Muscle of leg (tissue), 16 donors: ENCODE results near the gene KLHDC9. TPM values are rescaled to one million over a fixed set of nuclear protein-coding genes. Genes with fewer than 3 reads are reported as not detected.
"Not testable (repeated sequence)": the region's sequence is repeated elsewhere in the genome, so short reads cannot be mapped to it uniquely, and the experiment has no call there.

ENCODE experiments used
- DNase-seq: peaks from one replicate; pipeline ENCODE4 v3.0.0; 2013
- H3K27ac ChIP-seq: one replicate; pipeline ENCODE4 v1.5.1; 2013; ENCODE audit warnings: mild to moderate bottlenecking, low read length, control low read depth
- H3K27me3 ChIP-seq: one replicate; pipeline ENCODE4 v1.6.1; 2013; ENCODE audit warnings: low read length; ENCODE audit not compliant: control insufficient read depth, insufficient read depth
- H3K36me3 ChIP-seq: one replicate; pipeline ENCODE4 v1.6.1; 2013; ENCODE audit warnings: low read length; ENCODE audit not compliant: control insufficient read depth, insufficient read depth
- H3K4me1 ChIP-seq: one replicate; pipeline ENCODE4 v1.6.1; 2013; ENCODE audit warnings: low read length; ENCODE audit not compliant: control insufficient read depth, insufficient read depth
- H3K4me3 ChIP-seq: one replicate; pipeline ENCODE4 v1.5.1; 2013; ENCODE audit warnings: low read length, control low read depth
- H3K9me3 ChIP-seq: replicated peaks from 2 replicates; pipeline ENCODE4 v1.6.1; 2013; ENCODE audit warnings: low read depth, low read length; ENCODE audit not compliant: control insufficient read depth
- WGBS: methylation state at CpG from one replicate; pipeline ENCODE4 v1.1.5; 2013; ENCODE audit warnings: missing lambda C conversion rate; ENCODE audit not compliant: insufficient coverage; 5-methylcytosine and 5-hydroxymethylcytosine counted together
- long read RNA-seq, 11 donors: transcript quantifications; one replicate each; lab custom pipeline, GENCODE V29; 2026
- polyA plus RNA-seq, 8 donors: library from polyadenylated mRNA; unstranded; fragments of 120-200 nt; gene quantifications; one replicate each; pipeline versions ENCODE4 v1.2.1 to v1.2.3, GENCODE V29; 2013; ENCODE audit warnings: inconsistent platforms in 1 of 8, low replicate concordance in 1 of 8; ENCODE audit not compliant: insufficient read length in 8 of 8, insufficient read depth in 1 of 8
- total RNA-seq: library from RNA; stranded (reverse); fragments of 120-200 nt; gene quantifications from one replicate; pipeline ENCODE4 v1.2.4, GENCODE V29; 2013

The KLHDC9 gene, protein sequence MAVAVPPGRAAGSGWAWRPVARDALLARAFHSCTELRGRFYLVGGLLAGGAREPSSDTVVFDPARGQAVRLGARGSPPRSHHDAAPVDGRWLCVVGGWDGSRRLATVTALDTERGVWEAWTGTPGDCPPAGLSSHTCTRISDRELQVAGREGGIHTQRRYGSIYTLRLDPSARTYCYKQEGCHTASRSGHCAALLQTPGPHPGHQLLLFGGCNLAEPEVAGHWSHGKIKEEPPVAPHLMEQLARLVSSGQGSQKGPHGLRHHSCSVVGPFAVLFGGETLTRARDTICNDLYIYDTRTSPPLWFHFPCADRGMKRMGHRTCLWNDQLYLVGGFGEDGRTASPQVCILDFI
- 1.0 TPM for total RNA-seq
- polyA plus RNA-seq: 1 to 10 TPM in 2 of 8 donors, under 1 TPM in 6; 0.23 to 1.5 (median 0.64) TPM
- long read RNA-seq, donor 1: 0 reads
- long read RNA-seq, donor 2: 0 reads
- long read RNA-seq, donor 3: 0 reads
- long read RNA-seq, donor 4: 0 reads
- long read RNA-seq, donor 5: 0 reads
- long read RNA-seq, donor 6, partial matches to known transcripts: 0 of 1 reads
- long read RNA-seq, donor 6, other reads (novel, unspliced or antisense): 0 of 1 reads
- long read RNA-seq, donor 7: 0 reads
- long read RNA-seq, donor 8: 0 reads
- long read RNA-seq, donor 9: 0 reads
- long read RNA-seq, donor 10: 0 reads
- long read RNA-seq, donor 11: 0 reads

DNA sequence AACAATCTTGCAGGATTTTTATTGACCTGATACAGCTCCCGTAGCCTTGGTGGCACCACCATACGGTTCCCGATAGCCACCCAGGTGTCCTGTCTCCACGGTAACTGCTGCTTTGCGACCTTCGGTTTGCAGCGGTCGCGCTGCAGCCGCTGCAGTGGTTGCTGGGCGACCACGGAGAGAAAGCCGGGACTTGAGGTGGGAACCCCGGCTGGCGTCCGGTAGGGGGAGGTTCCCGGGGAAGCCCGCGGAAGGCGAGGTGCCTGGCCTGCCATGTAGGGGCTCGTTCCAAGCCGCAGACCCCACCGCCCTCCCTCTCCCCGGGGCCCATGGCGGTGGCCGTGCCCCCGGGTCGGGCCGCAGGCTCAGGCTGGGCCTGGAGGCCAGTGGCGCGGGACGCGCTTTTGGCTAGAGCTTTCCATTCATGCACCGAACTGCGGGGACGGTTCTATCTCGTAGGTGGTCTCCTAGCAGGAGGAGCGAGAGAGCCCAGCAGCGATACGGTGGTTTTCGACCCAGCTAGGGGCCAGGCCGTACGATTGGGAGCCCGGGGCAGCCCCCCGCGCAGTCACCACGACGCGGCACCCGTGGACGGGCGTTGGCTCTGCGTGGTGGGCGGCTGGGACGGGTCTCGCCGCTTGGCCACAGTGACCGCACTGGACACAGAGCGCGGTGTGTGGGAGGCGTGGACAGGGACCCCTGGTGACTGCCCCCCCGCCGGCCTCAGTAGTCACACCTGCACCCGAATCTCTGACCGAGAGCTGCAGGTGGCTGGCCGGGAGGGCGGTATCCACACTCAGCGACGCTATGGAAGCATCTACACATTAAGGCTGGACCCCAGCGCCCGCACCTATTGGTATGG, at the start of gene KLHDC9:
Gene KLHDC9, plus strand, starts transcription at position 152 of the 859 bp plus-strand sequence. Its CDS starts 175 bp downstream, at position 327.
- Histone ChIP-seq H3K4me3 (peak within 1 kb of the TSS; percentile 57), H3K27me3 (no peaks in the 10 kb centered on the region), H3K27ac (peak within 1 kb of the TSS; percentile 57), H3K9me3 (no peaks in the 10 kb centered on the region), H3K4me1 (peaks cover 31% of the 10 kb centered on the region), H3K36me3 (peaks cover 27% of the 10 kb centered on the region)
- DNase-seq: peak; percentile 80
- WGBS: 6% methylated on average over 62 of the region's 71 CpGs

DNA sequence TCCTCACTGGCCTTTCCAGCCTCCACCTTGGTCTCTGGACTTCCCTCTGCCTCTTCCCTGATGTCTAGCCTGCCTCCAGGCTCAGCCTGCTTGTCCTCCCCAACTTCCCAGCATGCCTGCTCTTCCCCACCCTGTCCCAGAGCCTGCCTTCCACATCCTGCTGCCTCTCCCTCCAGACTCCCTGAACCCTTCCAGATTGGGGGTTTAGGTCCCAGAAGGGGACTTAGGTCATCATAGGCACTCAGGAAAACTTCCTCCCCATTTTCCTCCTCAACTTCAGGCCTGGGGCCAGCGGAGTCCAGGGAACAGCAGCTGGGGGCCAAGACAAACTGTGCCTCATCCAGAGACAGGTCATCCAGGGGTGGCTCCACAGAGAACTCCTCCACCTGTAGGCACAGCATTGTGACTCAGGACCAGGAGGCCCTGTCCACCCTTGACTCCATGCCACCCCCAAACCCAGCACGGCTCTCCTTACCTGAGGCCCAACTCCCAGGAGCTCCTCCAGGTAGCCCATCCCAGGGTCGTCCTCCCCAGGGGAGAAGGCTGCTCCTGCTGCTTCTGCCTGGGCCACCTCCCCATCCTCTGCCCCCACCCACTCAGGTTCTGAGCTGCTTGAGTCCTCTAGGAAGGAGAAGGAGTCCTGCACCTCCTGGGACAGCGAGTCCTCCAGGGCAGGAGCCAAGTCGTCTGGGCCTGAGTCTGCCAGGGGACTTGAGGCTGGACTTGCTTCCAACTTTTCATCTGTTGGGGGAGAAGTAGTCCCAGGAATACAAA, 49.0 kb upstream of the KLHDC9 start:
- Histone ChIP-seq H3K27ac (no peak overlapping the region), H3K36me3 (no peaks in the 10 kb centered on the region)

DNA sequence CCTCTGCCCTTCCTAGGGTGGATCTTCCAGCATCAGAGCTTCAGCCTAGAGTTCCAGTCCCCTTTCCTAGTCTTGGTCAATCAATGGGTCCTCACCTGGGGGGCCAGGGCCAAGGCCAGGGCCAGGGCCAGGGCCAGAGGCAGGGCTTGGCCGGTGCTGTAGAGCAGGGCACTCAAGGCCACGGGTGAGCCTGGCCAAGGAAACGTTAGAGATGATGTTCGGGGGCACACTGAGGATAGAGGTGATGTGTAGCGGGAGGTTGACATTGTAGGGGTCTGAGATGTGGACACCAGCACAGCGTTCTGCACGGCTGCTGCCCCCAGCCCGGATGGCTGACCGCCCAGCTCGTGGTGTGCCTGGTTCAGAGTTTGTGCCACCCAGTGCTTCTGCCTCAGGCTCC, 46.9 kb upstream of the KLHDC9 start:
- 92% methylated on average over 10 of the region's 10 CpGs for WGBS
- Histone ChIP-seq H3K9me3 (peaks cover 7% of the 10 kb centered on the region), H3K4me3 (no peak overlapping the region), H3K4me1 (peaks cover 2% of the 10 kb centered on the region), H3K36me3 (no peaks in the 10 kb centered on the region), H3K27ac (no peak overlapping the region), H3K27me3 (peaks cover 19% of the 10 kb centered on the region)
- no peak for DNase-seq

More for the DNA sequence above, 49.0 kb upstream of the KLHDC9 start:
- Histone ChIP-seq H3K9me3 (peaks cover 7% of the 10 kb centered on the region), H3K4me3 (no peak overlapping the region), H3K27me3 (peaks cover 9% of the 10 kb centered on the region), H3K4me1 (peaks cover 6% of the 10 kb centered on the region)
- DNase-seq: no peak
- WGBS: 63% methylated on average over 2 of the region's 5 CpGs

DNA sequence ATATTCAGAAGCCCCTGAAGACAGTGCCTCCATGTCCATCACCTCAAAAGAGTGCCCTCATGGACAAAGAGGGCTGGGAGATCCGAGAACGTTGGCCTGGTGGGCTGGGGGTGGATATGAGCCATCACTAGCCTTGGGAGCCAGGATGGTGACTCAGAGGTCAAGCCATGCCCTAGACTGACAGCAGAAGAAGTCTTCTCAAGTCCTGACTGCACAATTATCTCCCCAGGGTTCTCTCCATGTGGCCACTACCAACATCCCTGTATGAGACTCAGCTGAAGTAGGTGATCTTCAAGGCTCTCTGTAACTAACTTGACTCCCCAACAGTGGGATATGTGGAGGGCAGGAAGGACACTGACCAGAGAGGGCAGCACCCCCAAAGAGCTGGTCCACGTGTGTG, 45.3 kb upstream of the KLHDC9 start:
- no peaks in the 10 kb centered on the region for H3K36me3 ChIP-seq
- DNase-seq: no peak
- H3K9me3 ChIP-seq: no peaks in the 10 kb centered on the region
- H3K4me3 ChIP-seq: no peak overlapping the region
- no CpG with 5 or more reads among the region's 3 CpGs for WGBS
- no peaks in the 10 kb centered on the region for H3K4me1 ChIP-seq
- H3K27me3 ChIP-seq: peaks cover 17% of the 10 kb centered on the region
- H3K27ac ChIP-seq: no peak overlapping the region

DNA sequence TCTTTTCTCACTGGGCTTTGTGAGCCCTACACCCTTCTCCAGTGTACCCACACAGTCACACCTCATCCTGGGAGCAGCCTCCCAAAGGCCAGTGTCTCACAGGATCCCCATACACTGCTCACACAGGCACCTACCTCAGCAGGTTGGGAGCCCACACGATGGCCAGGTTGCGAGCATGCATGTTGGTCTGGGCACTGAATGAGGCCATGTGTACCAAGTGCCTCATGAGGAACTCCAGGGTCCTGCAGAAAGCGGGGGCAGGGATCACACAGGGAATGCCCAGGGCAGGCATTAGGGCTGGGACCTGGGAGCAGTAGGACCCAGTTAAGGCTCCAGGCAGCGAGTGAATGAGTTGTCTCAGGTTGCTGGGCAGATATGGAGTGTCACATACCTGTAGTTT, 43.9 kb upstream of the KLHDC9 start:
- Histone ChIP-seq H3K9me3 (no peaks in the 10 kb centered on the region), H3K27ac (no peak overlapping the region), H3K27me3 (peaks cover 13% of the 10 kb centered on the region), H3K4me3 (no peak overlapping the region), H3K36me3 (no peaks in the 10 kb centered on the region), H3K4me1 (no peaks in the 10 kb centered on the region)
- 84% methylated on average over 4 of the region's 4 CpGs for WGBS
- DNase-seq: no peak

DNA sequence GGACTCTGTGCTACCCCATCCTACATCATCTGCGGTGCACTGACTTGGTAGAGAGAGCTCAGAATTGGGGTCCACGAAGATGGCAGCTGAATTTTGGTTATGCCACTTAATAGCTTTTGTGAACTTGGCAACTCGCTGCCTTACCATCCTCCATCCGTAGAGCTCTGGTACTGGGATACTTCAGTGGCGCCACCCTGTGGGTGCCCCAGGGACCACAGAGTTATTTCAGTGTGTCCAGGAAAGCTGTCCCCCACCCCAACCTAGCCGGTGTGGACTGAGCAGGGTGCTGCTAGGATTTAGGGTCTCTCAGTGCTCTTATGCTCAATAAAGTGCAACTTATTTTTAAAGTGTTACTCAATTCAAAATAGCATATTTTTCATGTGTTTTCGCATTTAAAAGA, 43.4 kb upstream of the KLHDC9 start:
- H3K27me3 ChIP-seq: peaks cover 13% of the 10 kb centered on the region
- no peaks in the 10 kb centered on the region for H3K4me1 ChIP-seq
- H3K9me3 ChIP-seq: no peaks in the 10 kb centered on the region
- H3K36me3 ChIP-seq: no peaks in the 10 kb centered on the region
- no peak overlapping the region for H3K27ac ChIP-seq
- no peak for DNase-seq
- 100% methylated on average over 1 of the region's 7 CpGs for WGBS
- no peak overlapping the region for H3K4me3 ChIP-seq

DNA sequence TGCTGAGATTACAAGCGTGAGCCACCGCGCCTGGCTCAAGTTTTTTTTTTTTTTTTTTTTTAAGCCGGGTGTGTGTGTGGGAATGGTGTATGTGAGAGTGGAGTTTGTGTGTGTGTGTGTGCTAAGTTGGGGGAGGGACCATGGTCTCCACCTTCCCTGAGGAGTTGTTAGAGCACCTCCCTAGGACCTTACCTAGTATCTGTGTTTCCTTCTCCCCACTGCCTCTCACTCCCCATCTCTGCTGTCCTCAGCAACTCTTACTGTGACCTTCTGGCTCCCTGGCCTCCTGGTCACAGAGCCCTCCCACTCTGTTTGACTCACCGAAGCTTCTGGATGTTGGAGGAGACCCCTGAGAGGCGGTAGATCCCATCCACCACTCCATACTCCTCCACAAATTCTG, 38.9 kb upstream of the KLHDC9 start:
- no peak for DNase-seq
- H3K9me3 ChIP-seq: no peaks in the 10 kb centered on the region
- no peaks in the 10 kb centered on the region for H3K36me3 ChIP-seq
- peaks cover 10% of the 10 kb centered on the region for H3K27me3 ChIP-seq
- no peaks in the 10 kb centered on the region for H3K4me1 ChIP-seq
- H3K4me3 ChIP-seq: no peak overlapping the region
- H3K27ac ChIP-seq: no peak overlapping the region
- 50% methylated on average over 1 of the region's 6 CpGs for WGBS

DNA sequence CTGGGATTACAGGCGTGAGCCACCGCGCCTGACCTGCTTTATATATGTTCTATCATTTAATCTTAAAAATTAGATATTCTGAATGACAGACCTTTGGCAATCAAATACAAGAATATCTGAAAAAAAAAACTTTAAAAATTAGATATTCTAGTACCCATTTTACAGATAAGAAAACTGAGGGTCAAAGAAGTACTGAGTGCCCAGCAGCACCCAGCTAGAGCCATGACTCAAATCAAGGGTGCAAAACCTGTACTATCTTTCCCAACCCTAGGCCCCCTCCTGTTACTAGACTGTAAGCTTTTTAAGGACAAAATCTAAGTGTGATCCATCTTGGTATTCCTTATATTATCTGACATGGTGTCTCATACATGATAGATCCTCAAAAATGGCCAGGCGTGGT, 36.7 kb upstream of the KLHDC9 start:
- H3K27me3 ChIP-seq: peaks cover 5% of the 10 kb centered on the region
- H3K9me3 ChIP-seq: no peaks in the 10 kb centered on the region
- WGBS: no CpG with 5 or more reads among the region's 4 CpGs
- no peak overlapping the region for H3K27ac ChIP-seq
- H3K4me1 ChIP-seq: no peaks in the 10 kb centered on the region
- no peak for DNase-seq
- H3K36me3 ChIP-seq: no peaks in the 10 kb centered on the region
- no peak overlapping the region for H3K4me3 ChIP-seq

DNA sequence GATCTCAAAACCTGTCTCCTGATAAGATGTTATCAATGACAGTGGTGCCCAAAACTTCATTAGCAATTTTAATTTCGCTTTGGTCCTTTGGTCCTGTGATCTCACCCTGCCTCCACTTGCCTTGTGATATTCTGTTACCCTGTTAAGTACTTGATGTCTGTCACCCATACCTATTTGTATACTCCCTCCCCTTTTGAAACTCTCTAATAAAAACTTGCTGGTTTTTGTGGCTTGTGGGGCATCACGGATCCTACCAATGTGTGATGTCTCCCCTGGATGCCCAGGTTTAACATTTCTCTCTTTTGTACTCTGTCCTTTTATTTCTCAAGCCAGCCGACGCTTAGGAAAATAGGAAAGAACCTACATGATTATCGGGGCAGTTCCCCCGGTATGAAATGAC, 34.2 kb upstream of the KLHDC9 start:
- not testable (repeated sequence) for H3K9me3 ChIP-seq, H3K27ac ChIP-seq, H3K4me3 ChIP-seq, H3K4me1 ChIP-seq, H3K36me3 ChIP-seq, H3K27me3 ChIP-seq, DNase-seq
- 19% methylated on average over 2 of the region's 6 CpGs for WGBS
